Parathyroid adenoma (tissue), 2 donors: ENCODE results near the gene MPLKIP.

ENCODE experiments used
- H2AFZ ChIP-seq: fragments of 300-600 bp; sonication (generic); one replicate; pipeline ENCODE4 v1.7.0; 2017; ENCODE audit warnings: antibody characterized with exemption, mild to moderate bottlenecking
- H3K27ac ChIP-seq: fragments of 300-600 bp; sonication (generic); one replicate; pipeline ENCODE4 v1.7.0; 2017
- H3K27me3 ChIP-seq: fragments of 300-600 bp; sonication (generic); one replicate; pipeline ENCODE4 v1.7.0; 2017; ENCODE audit warnings: low read length; ENCODE audit not compliant: control insufficient read depth, insufficient read depth
- H3K36me3 ChIP-seq: fragments of 300-600 bp; sonication (generic); one replicate; pipeline ENCODE4 v1.7.0; 2017; ENCODE audit warnings: low read length; ENCODE audit not compliant: control insufficient read depth, insufficient read depth
- H3K4me1 ChIP-seq: fragments of 300-600 bp; sonication (generic); one replicate; pipeline ENCODE4 v1.7.0; 2017; ENCODE audit warnings: control low read depth
- H3K4me2 ChIP-seq: fragments of 300-600 bp; sonication (generic); one replicate; pipeline ENCODE4 v1.7.0; 2017; ENCODE audit warnings: low read length
- H3K4me3 ChIP-seq: fragments of 300-600 bp; sonication (generic); one replicate; pipeline ENCODE4 v1.7.0; 2017; ENCODE audit warnings: low read depth, low read length
- H3K79me2 ChIP-seq: fragments of 300-600 bp; sonication (generic); one replicate; pipeline ENCODE4 v1.7.0; 2017; ENCODE audit warnings: control low read depth
- H3K9ac ChIP-seq: fragments of 300-600 bp; sonication (generic); one replicate; pipeline ENCODE4 v1.7.0; 2017; ENCODE audit warnings: mild to moderate bottlenecking
- H3K9me3 ChIP-seq: fragments of 300-600 bp; sonication (generic); one replicate; pipeline ENCODE4 v1.7.0; 2017; ENCODE audit warnings: low read length; ENCODE audit not compliant: control insufficient read depth
- TF ChIP-seq, protein P1 (sequence below): fragments of 300-600 bp; sonication (generic); IDR thresholded peaks from one replicate; pipeline ENCODE4 v1.7.0; 2017; ENCODE audit warnings: antibody characterized with exemption, mild to moderate bottlenecking
- donor health status: primary hyperparathyroidism.

The MPLKIP gene

DNA sequence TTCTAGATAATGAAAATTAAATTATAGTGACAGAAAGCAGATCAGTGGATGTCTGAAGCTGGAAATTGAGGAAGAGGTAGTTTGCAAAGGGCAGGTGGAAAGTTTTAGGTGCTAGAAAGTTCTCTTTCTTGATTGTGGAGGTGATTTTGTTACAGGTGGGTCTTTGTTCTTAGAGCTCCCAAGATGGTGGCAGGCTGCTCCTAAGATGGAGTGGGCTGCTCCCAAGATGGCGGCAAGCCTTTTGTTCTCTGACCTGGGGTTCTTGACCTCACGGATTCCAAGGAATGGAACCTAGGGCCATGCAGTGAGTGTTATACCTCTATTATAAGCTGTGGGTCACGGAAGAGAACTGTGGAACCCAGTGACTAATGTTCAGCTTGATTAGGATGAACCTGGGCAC lies 32.9 kb upstream of the MPLKIP start:
- Histone ChIP-seq H3K4me1 (no peaks in the 10 kb centered on the region), H3K27ac (no peak overlapping the region), H3K9ac (no peak overlapping the region), H3K79me2 (no peaks in the 10 kb centered on the region), H3K9me3 (no peaks in the 10 kb centered on the region), H2AFZ (no peak overlapping the region), H3K27me3 (no peaks in the 10 kb centered on the region), H3K36me3 (no peaks in the 10 kb centered on the region), H3K4me3 (no peak overlapping the region), H3K4me2 (no peak overlapping the region)
- TF ChIP-seq, protein P1, sequence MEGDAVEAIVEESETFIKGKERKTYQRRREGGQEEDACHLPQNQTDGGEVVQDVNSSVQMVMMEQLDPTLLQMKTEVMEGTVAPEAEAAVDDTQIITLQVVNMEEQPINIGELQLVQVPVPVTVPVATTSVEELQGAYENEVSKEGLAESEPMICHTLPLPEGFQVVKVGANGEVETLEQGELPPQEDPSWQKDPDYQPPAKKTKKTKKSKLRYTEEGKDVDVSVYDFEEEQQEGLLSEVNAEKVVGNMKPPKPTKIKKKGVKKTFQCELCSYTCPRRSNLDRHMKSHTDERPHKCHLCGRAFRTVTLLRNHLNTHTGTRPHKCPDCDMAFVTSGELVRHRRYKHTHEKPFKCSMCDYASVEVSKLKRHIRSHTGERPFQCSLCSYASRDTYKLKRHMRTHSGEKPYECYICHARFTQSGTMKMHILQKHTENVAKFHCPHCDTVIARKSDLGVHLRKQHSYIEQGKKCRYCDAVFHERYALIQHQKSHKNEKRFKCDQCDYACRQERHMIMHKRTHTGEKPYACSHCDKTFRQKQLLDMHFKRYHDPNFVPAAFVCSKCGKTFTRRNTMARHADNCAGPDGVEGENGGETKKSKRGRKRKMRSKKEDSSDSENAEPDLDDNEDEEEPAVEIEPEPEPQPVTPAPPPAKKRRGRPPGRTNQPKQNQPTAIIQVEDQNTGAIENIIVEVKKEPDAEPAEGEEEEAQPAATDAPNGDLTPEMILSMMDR = no peak

DNA sequence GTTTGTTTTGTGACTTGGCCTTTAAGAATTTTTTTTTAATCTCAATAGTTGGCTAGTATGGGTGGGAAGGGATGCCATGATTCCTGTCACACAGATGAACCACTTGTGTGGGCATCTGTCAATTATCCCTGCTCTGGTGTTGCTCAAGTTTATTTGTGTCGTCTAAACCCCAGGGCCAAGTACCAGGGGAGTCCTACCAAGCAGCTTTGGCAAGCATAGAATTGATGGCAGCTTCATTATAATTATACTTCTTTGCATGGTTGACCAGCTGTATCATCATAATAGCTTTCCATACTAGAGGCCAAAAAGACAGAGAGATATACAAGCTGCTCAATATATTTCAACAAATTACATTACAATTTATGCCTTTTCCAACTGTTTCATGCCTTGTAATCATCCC lies 30.8 kb upstream of the MPLKIP start:
- H3K79me2 ChIP-seq = no peaks in the 10 kb centered on the region
- no peak overlapping the region for H3K27ac ChIP-seq
- no peaks in the 10 kb centered on the region for H3K9me3 ChIP-seq
- H3K4me1 ChIP-seq = no peaks in the 10 kb centered on the region
- H3K27me3 ChIP-seq = no peaks in the 10 kb centered on the region
- no peak overlapping the region for H3K9ac ChIP-seq
- H3K4me2 ChIP-seq = no peak overlapping the region
- no peaks in the 10 kb centered on the region for H3K36me3 ChIP-seq
- TF ChIP-seq, protein P1 = no peak
- H3K4me3 ChIP-seq = no peak overlapping the region
- H2AFZ ChIP-seq = no peak overlapping the region

DNA sequence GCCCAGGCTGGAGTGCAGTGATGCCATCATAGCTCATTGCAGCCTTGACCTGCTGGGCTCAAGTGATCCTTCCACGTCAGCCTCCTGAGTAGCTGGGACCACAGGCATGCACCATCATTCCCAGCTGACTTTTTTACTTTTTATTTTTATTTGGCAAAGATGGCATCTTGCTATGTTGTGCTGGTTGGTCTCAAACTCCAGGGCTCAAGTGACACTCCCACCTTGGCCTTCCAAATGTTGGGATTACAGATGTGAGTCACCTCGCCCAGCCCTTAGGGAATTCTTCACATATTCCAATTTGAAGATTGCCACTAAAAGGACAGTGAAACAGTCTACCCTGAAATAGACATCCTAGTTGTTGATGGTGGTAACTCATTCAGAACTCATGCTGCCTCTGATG lies 28.1 kb upstream of the MPLKIP start:
- Histone ChIP-seq H3K27me3 (no peaks in the 10 kb centered on the region), H3K4me2 (no peak overlapping the region), H3K4me1 (no peaks in the 10 kb centered on the region), H3K79me2 (no peaks in the 10 kb centered on the region), H3K9ac (no peak overlapping the region), H3K9me3 (no peaks in the 10 kb centered on the region), H3K27ac (no peak overlapping the region), H2AFZ (no peak overlapping the region), H3K4me3 (no peak overlapping the region), H3K36me3 (no peaks in the 10 kb centered on the region)
- TF ChIP-seq, protein P1 = no peak

DNA sequence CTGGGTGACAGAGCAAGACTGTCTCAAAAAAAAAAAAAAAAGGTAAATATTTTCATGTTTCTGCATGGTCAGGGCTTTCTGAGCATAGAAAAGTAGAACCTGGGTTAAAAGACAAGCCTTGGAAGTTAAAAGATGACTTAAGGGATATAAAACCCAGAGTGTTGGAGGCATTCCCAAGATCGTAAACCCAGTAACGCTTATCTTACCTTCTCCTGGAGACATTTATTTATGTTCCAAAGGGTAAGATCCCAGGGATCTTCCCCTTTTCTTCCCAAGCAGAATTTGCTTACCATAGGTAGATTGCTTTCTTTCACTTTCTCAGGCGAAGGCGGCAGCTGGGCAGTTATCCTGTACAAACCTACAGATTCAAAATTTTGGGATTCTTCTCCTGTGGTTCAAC lies 22.6 kb upstream of the MPLKIP start:
- Histone ChIP-seq H2AFZ (no peak overlapping the region), H3K9me3 (no peaks in the 10 kb centered on the region), H3K27me3 (no peaks in the 10 kb centered on the region), H3K36me3 (no peaks in the 10 kb centered on the region), H3K9ac (no peak overlapping the region), H3K4me2 (no peak overlapping the region), H3K27ac (no peak overlapping the region), H3K79me2 (no peaks in the 10 kb centered on the region), H3K4me3 (no peak overlapping the region), H3K4me1 (no peaks in the 10 kb centered on the region)
- TF ChIP-seq, protein P1 = no peak

DNA sequence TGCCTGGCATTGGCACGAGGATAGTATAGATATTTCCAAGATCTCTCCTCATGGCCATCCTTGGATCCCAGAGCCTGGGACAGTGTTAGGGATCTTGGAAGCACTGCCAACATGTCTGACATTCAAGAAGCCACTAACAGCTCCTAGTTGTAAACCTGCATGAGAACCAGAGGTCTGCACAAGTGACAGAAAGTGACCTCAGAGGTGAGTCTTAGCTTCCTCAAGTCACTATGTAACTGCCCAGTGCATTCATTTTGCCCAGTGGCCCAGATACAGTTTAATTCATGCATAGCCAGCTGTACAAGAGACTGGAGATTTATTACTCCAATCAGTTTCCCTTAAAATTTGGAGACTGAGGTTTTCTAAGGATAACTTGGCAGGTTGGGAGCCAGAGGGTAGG lies 17.1 kb upstream of the MPLKIP start:
- Histone ChIP-seq H3K36me3 (no peaks in the 10 kb centered on the region), H3K4me1 (no peaks in the 10 kb centered on the region), H2AFZ (no peak overlapping the region), H3K79me2 (no peaks in the 10 kb centered on the region), H3K9me3 (no peaks in the 10 kb centered on the region), H3K4me3 (no peak overlapping the region), H3K27me3 (no peaks in the 10 kb centered on the region), H3K27ac (no peak overlapping the region), H3K9ac (no peak overlapping the region), H3K4me2 (no peak overlapping the region)
- TF ChIP-seq, protein P1 = no peak
